SKM-1 treated with dmso at 0.1 percent for 144 hours (cell line): ENCODE measurements around the gene TGFBI.
"Not testable (repeated sequence)": the region's sequence is repeated elsewhere in the genome, so short reads cannot be mapped to it uniquely, and the experiment has no call there.

Experiments
- DNase-seq: peaks from one replicate; lab custom pipeline; 2025; ENCODE audit not compliant: unreplicated experiment; lab: John Stamatoyannopoulos, UW

Gene TGFBI

GRCh38 chr5:136045026-136045425 is 16.2 kb downstream of the TGFBI start:
- not testable (repeated sequence) for DNase-seq

- no peak for DNase-seq
Observed at GRCh38 chr5:136046246-136046645, 17.5 kb downstream of the TGFBI start.

- DNase-seq = peak; percentile 54
Observed at GRCh38 chr5:136047858-136048257, 19.1 kb downstream of the TGFBI start.

- no peak for DNase-seq
Observed at GRCh38 chr5:136048966-136049365, 20.2 kb downstream of the TGFBI start.

- no peak for DNase-seq
Observed at GRCh38 chr5:136051486-136052220, 22.9 kb downstream of the TGFBI start.

- no peak for DNase-seq
Observed at GRCh38 chr5:136052692-136053335, 24.0 kb downstream of the TGFBI start.

- DNase-seq = no peak
Observed at GRCh38 chr5:136053336-136054141, 24.8 kb downstream of the TGFBI start.

GRCh38 chr5:136054142-136055019 is 25.6 kb downstream of the TGFBI start:
- DNase-seq = no peak

GRCh38 chr5:136055612-136056309 is 27.0 kb downstream of the TGFBI start:
- no peak for DNase-seq

- no peak for DNase-seq
Observed at GRCh38 chr5:136056336-136056735, 27.5 kb downstream of the TGFBI start.

GRCh38 chr5:136056771-136057335 is 28.1 kb downstream of the TGFBI start:
- DNase-seq = no peak

- DNase-seq = peak; percentile 76
Observed at GRCh38 chr5:136057401-136058038, 28.7 kb downstream of the TGFBI start.

- peak; percentile 11 for DNase-seq
Observed at GRCh38 chr5:136058039-136058971, 29.5 kb downstream of the TGFBI start.

GRCh38 chr5:136058972-136059354 is 30.2 kb downstream of the TGFBI start:
- DNase-seq = no peak

GRCh38 chr5:136060963-136061362 is 32.2 kb downstream of the TGFBI start:
- DNase-seq = no peak

GRCh38 chr5:136061630-136062365 is 33.0 kb downstream of the TGFBI start:
- no peak for DNase-seq

GRCh38 chr5:136062366-136063274 is 33.8 kb downstream of the TGFBI start:
- DNase-seq = peak; percentile 59
